Fibroblast of the aortic adventitia (primary cell): ENCODE measurements around the gene PHLPP2. TPM values are rescaled to one million over a fixed set of nuclear protein-coding genes. Genes with fewer than 3 reads are reported as not detected.

Source experiments
- DNase-seq: peaks from one replicate; pipeline ENCODE4 v3.0.0-alpha.2; 2010; ENCODE audit warnings: low read depth
- H3K4me3 ChIP-seq: 2 replicates; pipeline ENCODE4 v1.5.1; 2011; ENCODE audit warnings: low read depth, mild to moderate bottlenecking, control low read depth, low read length, moderate library complexity
- CTCF ChIP-seq: IDR thresholded peaks from 2 replicates; pipeline ENCODE4 v1.5.1; 2011; ENCODE audit warnings: mild to moderate bottlenecking, low read length, control low read depth, inconsistent platforms; ENCODE audit not compliant: insufficient read depth
- total RNA-seq: library from RNA; depleted of rRNA; stranded (reverse); fragments of >200 nt; gene quantifications from 2 replicates; pipeline ENCODE4 v1.2.3, GENCODE V29; 2012; ENCODE audit warnings: low replicate concordance

PHLPP2 gene
- total RNA-seq, 1 donor, result 7.8 TPM

- TF ChIP-seq CTCF, result no peak
- DNase-seq, result no peak
- no peak overlapping the region for H3K4me3 ChIP-seq
Observed at GRCh38 chr16:71737501-71737900, 13.0 kb upstream of the PHLPP2 start.

GRCh38 chr16:71734511-71734910 is 10.0 kb upstream of the PHLPP2 start:
- H3K4me3 ChIP-seq, result no peak overlapping the region
- DNase-seq, result no peak
- no peak for TF ChIP-seq CTCF

GRCh38 chr16:71732587-71732986 is 8.1 kb upstream of the PHLPP2 start:
- no peak for TF ChIP-seq CTCF
- DNase-seq, result no peak
- no peak overlapping the region for H3K4me3 ChIP-seq

GRCh38 chr16:71727551-71728324 is 3.2 kb upstream of the PHLPP2 start:
- no peak overlapping the region for H3K4me3 ChIP-seq
- TF ChIP-seq CTCF, result no peak
- no peak for DNase-seq

- TF ChIP-seq CTCF, result no peak
- H3K4me3 ChIP-seq, result no peak overlapping the region
- no peak for DNase-seq
Observed at GRCh38 chr16:71726476-71727315, 2.2 kb upstream of the PHLPP2 start.

- DNase-seq, result peak; percentile 39
- peak overlapping the region; percentile 84 for H3K4me3 ChIP-seq
- no peak for TF ChIP-seq CTCF
Observed at GRCh38 chr16:71723537-71724319, 773 bp downstream of the PHLPP2 start.
